Neural cell (in vitro differentiated cells): ENCODE results near the gene MTHFD1. TPM values are rescaled to one million over a fixed set of nuclear protein-coding genes. Genes with fewer than 3 reads are reported as not detected.

Experiments
- H2AFZ ChIP-seq: fragments of 200-600, 300-800 bp; sonication (generic), shearing (Covaris generic); 2 replicates; pipeline ENCODE4 v1.6.0; 2014; ENCODE audit warnings: low read depth, mild to moderate bottlenecking, antibody characterized with exemption, low read length, moderate library complexity
- H3F3A ChIP-seq: fragments of 200-600 bp; shearing (Covaris generic); 2 replicates; pipeline ENCODE4 v1.6.1; 2016; ENCODE audit warnings: mild to moderate bottlenecking, moderate library complexity, mixed read lengths, antibody characterized with exemption, low read length; ENCODE audit not compliant: insufficient read depth, poor library complexity, severe bottlenecking
- H3K27ac ChIP-seq: fragments of 200-600, 300-800 bp; sonication (generic), shearing (Covaris generic); 2 replicates; pipeline ENCODE4 v1.5.1; 2014; ENCODE audit warnings: mild to moderate bottlenecking, low read length, moderate library complexity
- H3K27me3 ChIP-seq: fragments of 300-800, 200-600 bp; sonication (generic), shearing (Covaris generic); 2 replicates; pipeline ENCODE4 v1.6.0; 2014; ENCODE audit warnings: mild to moderate bottlenecking, low read depth, low read length, moderate library complexity; ENCODE audit not compliant: insufficient read depth
- H3K36me3 ChIP-seq: fragments of 300-800, 200-600 bp; sonication (generic), shearing (Covaris generic); 2 replicates; pipeline ENCODE4 v1.5.1; 2014; ENCODE audit warnings: mild to moderate bottlenecking, antibody characterized with exemption, low read length, moderate library complexity; ENCODE audit not compliant: insufficient read depth
- H3K4me2 ChIP-seq: fragments of 300-800, 200-600 bp; sonication (generic), shearing (Covaris generic); 2 replicates; pipeline ENCODE4 v1.6.0; 2014; ENCODE audit warnings: mild to moderate bottlenecking, low read length
- H3K4me3 ChIP-seq: fragments of 300-800, 200-600 bp; sonication (generic), shearing (Covaris generic); 2 replicates; pipeline ENCODE4 v1.5.1; 2014; ENCODE audit warnings: mild to moderate bottlenecking, low read length, moderate library complexity
- H3K79me2 ChIP-seq: fragments of 200-600 bp; shearing (Covaris generic); replicated peaks from 2 replicates; pipeline ENCODE4 v1.6.0; 2014; ENCODE audit warnings: mild to moderate bottlenecking, low read length, moderate library complexity; ENCODE audit not compliant: insufficient read depth
- H3K9ac ChIP-seq: fragments of 300-800, 200-600 bp; sonication (generic), shearing (Covaris generic); 2 replicates; pipeline ENCODE4 v1.6.1; 2016; ENCODE audit warnings: mild to moderate bottlenecking, low read length, mixed read lengths
- H3K9me2 ChIP-seq: fragments of 200-600 bp; shearing (Covaris generic); 2 replicates; pipeline ENCODE4 v1.6.1; 2016; ENCODE audit warnings: mild to moderate bottlenecking, low read length, mixed read lengths; ENCODE audit not compliant: insufficient read depth
- H3K9me3 ChIP-seq: fragments of 200-600, 300-800 bp; sonication (generic), shearing (Covaris generic); 2 replicates; pipeline ENCODE4 v1.6.1; 2016; ENCODE audit warnings: mild to moderate bottlenecking, mixed run types, low read length, moderate library complexity, mixed read lengths
- H4K20me1 ChIP-seq: fragments of 200-600 bp; shearing (Covaris generic); 2 replicates; pipeline ENCODE4 v1.6.1; 2016; ENCODE audit warnings: mild to moderate bottlenecking, mixed run types; ENCODE audit not compliant: insufficient read depth
- EP300 ChIP-seq: fragments of 450-650 bp; conservative IDR thresholded peaks from 2 replicates; pipeline ENCODE4 v1.6.1; 2014; ENCODE audit warnings: antibody characterized with exemption, mild to moderate bottlenecking, moderate library complexity; ENCODE audit not compliant: poor library complexity, severe bottlenecking
- EZH2 ChIP-seq: fragments of 200-600, 300-800 bp; shearing (Covaris generic), sonication (generic); IDR thresholded peaks from 2 replicates; pipeline ENCODE4 v1.6.1; 2014; ENCODE audit warnings: antibody characterized with exemption, low read length, borderline replicate concordance, mild to moderate bottlenecking; ENCODE audit not compliant: insufficient read depth, poor library complexity, severe bottlenecking
- MXI1 ChIP-seq: fragments of 450-650 bp; conservative IDR thresholded peaks from 2 replicates; pipeline ENCODE4 v1.6.1; 2014; ENCODE audit warnings: antibody characterized with exemption, mild to moderate bottlenecking; ENCODE audit not compliant: poor library complexity, severe bottlenecking
- POLR2AphosphoS5 ChIP-seq: IDR thresholded peaks from 2 replicates; pipeline ENCODE4 v1.6.1; 2012
- RAD21 ChIP-seq: fragments of 450-650 bp; conservative IDR thresholded peaks from 2 replicates; pipeline ENCODE4 v1.6.1; 2014; ENCODE audit warnings: antibody characterized with exemption, mild to moderate bottlenecking, moderate library complexity
- SMC3 ChIP-seq: fragments of 450-650 bp; conservative IDR thresholded peaks from 2 replicates; pipeline ENCODE4 v1.6.1; 2014; ENCODE audit warnings: antibody characterized with exemption, mild to moderate bottlenecking, moderate library complexity; ENCODE audit not compliant: poor library complexity
- TAF1 ChIP-seq: IDR thresholded peaks from 2 replicates; pipeline ENCODE4 v1.6.1; 2012; ENCODE audit warnings: low read depth
- polyA plus RNA-seq: library from polyadenylated mRNA; depleted of rRNA; stranded (reverse); fragments of >200 nt; gene quantifications from 2 replicates; pipeline ENCODE4 v1.2.3, GENCODE V29; 2014
- TF ChIP-seq, protein P1 (sequence below): fragments of 450-650 bp; IDR thresholded peaks from 2 replicates; pipeline ENCODE4 v1.5.1; 2014; ENCODE audit warnings: antibody characterized with exemption, mild to moderate bottlenecking, moderate library complexity; ENCODE audit not compliant: poor library complexity, severe bottlenecking
- TF ChIP-seq, protein P2 (sequence below): IDR thresholded peaks from 2 replicates; pipeline ENCODE4 v1.6.1; 2012; ENCODE audit warnings: borderline replicate concordance

Gene MTHFD1
- polyA plus RNA-seq, 1 donor from 2014 or later, result 5.4 TPM

DNA sequence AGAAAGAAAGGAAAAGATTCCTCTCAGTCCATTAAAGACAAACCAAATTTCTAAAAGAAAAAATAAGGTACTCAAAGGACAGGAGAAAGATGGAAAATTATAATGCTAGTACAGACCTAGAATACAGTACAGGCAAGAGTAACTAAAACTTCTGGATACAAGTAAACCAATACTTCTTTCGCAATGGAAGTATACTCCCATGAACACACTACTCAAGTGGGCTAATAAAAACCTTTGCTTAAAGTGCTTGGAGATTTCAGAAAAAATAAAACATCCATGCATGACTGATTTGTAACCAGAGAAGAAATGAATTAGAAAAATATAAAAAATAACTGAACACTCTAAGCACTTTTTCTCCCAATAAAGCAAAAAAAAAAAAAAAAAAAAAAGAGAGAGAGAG, 111.9 kb downstream of the MTHFD1 start:
- H3K4me2 ChIP-seq, result no peak overlapping the region
- no peaks in the 10 kb centered on the region for H3K27me3 ChIP-seq
- H2AFZ ChIP-seq, result no peak overlapping the region
- H3K79me2 ChIP-seq, result peaks cover 26% of the 10 kb centered on the region
- no peaks in the 10 kb centered on the region for H3K36me3 ChIP-seq
- no peak for TF ChIP-seq RAD21
- no peak for TF ChIP-seq EP300
- TF ChIP-seq MXI1, result no peak
- no peak for TF ChIP-seq SMC3
- no peak for TF ChIP-seq POLR2AphosphoS5
- no peak for TF ChIP-seq EZH2
- TF ChIP-seq, protein P1, sequence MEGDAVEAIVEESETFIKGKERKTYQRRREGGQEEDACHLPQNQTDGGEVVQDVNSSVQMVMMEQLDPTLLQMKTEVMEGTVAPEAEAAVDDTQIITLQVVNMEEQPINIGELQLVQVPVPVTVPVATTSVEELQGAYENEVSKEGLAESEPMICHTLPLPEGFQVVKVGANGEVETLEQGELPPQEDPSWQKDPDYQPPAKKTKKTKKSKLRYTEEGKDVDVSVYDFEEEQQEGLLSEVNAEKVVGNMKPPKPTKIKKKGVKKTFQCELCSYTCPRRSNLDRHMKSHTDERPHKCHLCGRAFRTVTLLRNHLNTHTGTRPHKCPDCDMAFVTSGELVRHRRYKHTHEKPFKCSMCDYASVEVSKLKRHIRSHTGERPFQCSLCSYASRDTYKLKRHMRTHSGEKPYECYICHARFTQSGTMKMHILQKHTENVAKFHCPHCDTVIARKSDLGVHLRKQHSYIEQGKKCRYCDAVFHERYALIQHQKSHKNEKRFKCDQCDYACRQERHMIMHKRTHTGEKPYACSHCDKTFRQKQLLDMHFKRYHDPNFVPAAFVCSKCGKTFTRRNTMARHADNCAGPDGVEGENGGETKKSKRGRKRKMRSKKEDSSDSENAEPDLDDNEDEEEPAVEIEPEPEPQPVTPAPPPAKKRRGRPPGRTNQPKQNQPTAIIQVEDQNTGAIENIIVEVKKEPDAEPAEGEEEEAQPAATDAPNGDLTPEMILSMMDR, result no peak
- TF ChIP-seq TAF1, result no peak
- TF ChIP-seq, protein P2, sequence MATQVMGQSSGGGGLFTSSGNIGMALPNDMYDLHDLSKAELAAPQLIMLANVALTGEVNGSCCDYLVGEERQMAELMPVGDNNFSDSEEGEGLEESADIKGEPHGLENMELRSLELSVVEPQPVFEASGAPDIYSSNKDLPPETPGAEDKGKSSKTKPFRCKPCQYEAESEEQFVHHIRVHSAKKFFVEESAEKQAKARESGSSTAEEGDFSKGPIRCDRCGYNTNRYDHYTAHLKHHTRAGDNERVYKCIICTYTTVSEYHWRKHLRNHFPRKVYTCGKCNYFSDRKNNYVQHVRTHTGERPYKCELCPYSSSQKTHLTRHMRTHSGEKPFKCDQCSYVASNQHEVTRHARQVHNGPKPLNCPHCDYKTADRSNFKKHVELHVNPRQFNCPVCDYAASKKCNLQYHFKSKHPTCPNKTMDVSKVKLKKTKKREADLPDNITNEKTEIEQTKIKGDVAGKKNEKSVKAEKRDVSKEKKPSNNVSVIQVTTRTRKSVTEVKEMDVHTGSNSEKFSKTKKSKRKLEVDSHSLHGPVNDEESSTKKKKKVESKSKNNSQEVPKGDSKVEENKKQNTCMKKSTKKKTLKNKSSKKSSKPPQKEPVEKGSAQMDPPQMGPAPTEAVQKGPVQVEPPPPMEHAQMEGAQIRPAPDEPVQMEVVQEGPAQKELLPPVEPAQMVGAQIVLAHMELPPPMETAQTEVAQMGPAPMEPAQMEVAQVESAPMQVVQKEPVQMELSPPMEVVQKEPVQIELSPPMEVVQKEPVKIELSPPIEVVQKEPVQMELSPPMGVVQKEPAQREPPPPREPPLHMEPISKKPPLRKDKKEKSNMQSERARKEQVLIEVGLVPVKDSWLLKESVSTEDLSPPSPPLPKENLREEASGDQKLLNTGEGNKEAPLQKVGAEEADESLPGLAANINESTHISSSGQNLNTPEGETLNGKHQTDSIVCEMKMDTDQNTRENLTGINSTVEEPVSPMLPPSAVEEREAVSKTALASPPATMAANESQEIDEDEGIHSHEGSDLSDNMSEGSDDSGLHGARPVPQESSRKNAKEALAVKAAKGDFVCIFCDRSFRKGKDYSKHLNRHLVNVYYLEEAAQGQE, result no peak
- H3F3A ChIP-seq, result no peaks in the 10 kb centered on the region
- H3K9me3 ChIP-seq, result no peaks in the 10 kb centered on the region
- H4K20me1 ChIP-seq, result no peaks in the 10 kb centered on the region
- no peaks in the 10 kb centered on the region for H3K9me2 ChIP-seq
- H3K4me3 ChIP-seq, result no peak overlapping the region
- no peak overlapping the region for H3K27ac ChIP-seq
- H3K9ac ChIP-seq, result no peak overlapping the region

DNA sequence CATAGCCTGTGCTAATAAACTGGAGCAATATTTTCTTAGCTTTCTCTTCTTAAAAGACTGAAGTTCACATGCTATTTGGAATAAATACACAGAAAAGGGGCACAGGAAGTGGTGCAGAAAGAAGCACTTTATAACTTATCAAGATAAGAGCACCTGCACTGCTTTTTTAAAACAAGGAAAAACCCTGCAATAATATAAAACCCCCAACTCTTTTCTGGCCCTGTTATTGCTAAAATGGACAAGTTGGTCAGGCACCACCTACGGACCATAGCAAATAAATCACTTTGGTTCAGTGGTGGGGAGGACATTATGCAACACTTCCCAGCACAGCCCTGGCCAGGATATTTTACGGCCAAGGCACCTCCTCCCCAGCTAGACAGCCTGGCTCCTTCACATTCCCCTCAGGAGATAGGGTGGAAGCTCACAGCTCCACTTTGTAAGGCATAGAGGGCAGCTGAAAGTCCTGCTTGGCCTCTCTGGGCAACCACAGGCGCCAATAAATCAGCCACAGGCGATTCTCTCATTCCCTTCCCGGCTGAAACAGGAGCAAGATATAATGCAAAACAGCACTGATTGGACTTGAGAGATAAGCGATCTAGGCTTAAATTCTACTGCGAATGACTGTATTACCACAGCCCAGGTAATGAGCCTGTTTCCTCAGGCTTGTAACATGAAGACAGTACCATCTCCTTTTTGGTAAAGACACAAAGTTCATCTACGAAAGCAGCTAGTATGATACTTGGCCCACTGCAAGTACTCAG, 113.4 kb downstream of the MTHFD1 start:
- Histone ChIP-seq H3K4me2 (peak overlapping the region; percentile 95), H3K9ac (no peak overlapping the region), H3K4me3 (peak overlapping the region; percentile 98), H4K20me1 (no peaks in the 10 kb centered on the region), H3K27me3 (no peaks in the 10 kb centered on the region), H3K79me2 (peaks cover 38% of the 10 kb centered on the region), H3K9me3 (no peaks in the 10 kb centered on the region), H3K36me3 (no peaks in the 10 kb centered on the region), H3F3A (no peaks in the 10 kb centered on the region), H3K9me2 (no peaks in the 10 kb centered on the region), H2AFZ (no peak overlapping the region), H3K27ac (no peak overlapping the region)
- TF ChIP-seq RAD21 (no peak), POLR2AphosphoS5 (no peak), TAF1 (no peak), MXI1 (no peak), EP300 (no peak), EZH2 (no peak), SMC3 (no peak)
- TF ChIP-seq, protein P1, result no peak
- TF ChIP-seq, protein P2, result no peak
